Measurements from ENCODE around the gene TRIM56.
"Not testable (repeated sequence)": the region's sequence is repeated elsewhere in the genome, so short reads cannot be mapped to it uniquely, and the experiment has no call there.

TRIM56 gene

DNA sequence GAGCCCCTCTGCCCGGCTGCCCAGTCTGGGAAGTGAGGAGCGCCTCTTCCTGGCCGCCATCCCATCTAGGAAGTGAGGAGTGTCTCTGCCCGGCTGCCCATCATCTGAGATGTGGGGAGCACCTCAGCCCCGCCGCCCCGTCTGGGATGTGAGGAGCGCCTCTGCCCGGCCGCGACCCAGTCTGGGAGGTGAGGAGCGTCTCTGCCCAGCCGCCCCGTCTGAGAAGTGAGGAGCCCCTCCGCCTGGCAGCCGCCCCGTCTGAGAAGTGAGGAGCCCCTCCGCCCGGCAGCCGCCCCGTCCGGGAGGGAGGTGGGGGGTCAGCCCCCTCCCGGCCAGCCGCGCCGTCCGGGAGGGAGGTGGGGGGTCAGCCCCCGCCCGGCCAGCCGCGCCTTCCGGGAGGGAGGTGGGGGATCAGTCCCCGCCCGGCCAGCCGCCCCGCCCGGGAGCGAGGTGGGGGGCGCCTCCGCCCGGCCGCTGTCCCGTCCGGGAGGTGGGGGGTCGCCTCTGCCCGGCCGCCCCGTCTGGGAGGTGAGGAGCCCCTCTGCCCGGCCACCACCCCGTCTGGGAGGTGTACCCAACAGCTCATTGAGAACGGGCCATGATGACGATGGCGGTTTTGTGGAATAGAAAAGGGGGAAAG lies 7.1 kb downstream of the TRIM56 start:
- peaks cover 27% of the 10 kb centered on the region for H3K36me3 ChIP-seq (ENCODE audit: control insufficient read depth, insufficient read depth, low read length, severe bottlenecking)
- not testable (repeated sequence) for H3K27me3 ChIP-seq (replicated peaks; ENCODE audit: control insufficient read depth, insufficient read depth, low read length); DNase-seq (ENCODE audit: low read depth); H3K4me3 ChIP-seq (ENCODE audit: low read length); H3K9ac ChIP-seq (ENCODE audit: low read length); H3K9me3 ChIP-seq (ENCODE audit: control insufficient read depth, low read length)
- H3K4me1 ChIP-seq (ENCODE audit: control insufficient read depth, insufficient read depth, low read length): peaks cover 32% of the 10 kb centered on the region

DNA sequence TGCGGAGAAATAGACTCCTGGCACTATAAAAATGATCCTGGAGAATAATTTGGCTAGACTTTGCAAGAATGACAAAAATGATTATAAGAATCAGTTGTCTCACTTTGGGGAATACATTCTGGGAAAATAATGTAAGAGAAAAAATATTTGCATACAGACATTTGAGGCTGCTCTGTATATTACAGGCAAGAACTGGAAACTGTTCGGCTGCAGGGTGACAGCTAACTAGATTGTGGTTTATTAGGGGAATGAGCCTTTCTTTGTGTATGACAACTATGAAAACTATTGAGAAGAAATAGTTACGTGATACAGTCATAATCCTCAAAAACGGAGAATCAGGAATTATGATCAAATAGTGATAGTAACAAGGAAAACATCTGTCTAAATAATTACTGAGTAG lies 8.6 kb downstream of the TRIM56 start:
- H3K36me3 ChIP-seq (ENCODE audit: control insufficient read depth, insufficient read depth, low read length, severe bottlenecking): peaks cover 16% of the 10 kb centered on the region
- H3K4me3 ChIP-seq (ENCODE audit: low read length): no peak overlapping the region
- peak; percentile 76 for DNase-seq (ENCODE audit: low read depth)
- H3K9ac ChIP-seq (ENCODE audit: low read length): peak overlapping the region; percentile 86
- peaks cover 35% of the 10 kb centered on the region for H3K4me1 ChIP-seq (ENCODE audit: control insufficient read depth, insufficient read depth, low read length)
- H3K27me3 ChIP-seq (replicated peaks; ENCODE audit: control insufficient read depth, insufficient read depth, low read length): no peaks in the 10 kb centered on the region
- no peaks in the 10 kb centered on the region for H3K9me3 ChIP-seq (ENCODE audit: control insufficient read depth, low read length)

DNA sequence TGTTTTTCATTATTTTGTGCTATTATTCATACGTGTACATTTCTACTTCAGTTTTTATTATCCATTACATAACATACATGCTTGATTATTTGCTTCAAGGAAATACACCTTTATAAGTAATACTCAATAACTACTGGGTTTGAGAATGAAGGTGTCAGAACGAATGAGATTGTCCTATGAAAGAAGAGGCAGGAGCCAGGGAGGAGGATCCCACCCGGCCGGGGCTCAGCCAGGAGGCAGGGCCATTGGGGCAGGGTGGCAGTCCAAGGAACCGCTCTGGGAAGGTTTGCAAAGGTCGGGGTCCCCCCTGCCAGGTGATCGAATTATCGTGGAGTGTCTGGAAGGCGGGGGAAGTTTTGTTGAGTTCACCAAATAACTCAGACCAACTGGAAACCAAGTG lies 9.1 kb downstream of the TRIM56 start:
- Histone ChIP-seq H3K4me1 (ENCODE audit: control insufficient read depth, insufficient read depth, low read length) (peaks cover 36% of the 10 kb centered on the region), H3K27me3 (replicated peaks; ENCODE audit: control insufficient read depth, insufficient read depth, low read length) (no peaks in the 10 kb centered on the region), H3K9me3 (ENCODE audit: control insufficient read depth, low read length) (no peaks in the 10 kb centered on the region), H3K4me3 (ENCODE audit: low read length) (peak overlapping the region; percentile 40), H3K9ac (ENCODE audit: low read length) (peak overlapping the region; percentile 86), H3K36me3 (ENCODE audit: control insufficient read depth, insufficient read depth, low read length, severe bottlenecking) (peaks cover 11% of the 10 kb centered on the region)
- DNase-seq (ENCODE audit: low read depth): no peak

DNA sequence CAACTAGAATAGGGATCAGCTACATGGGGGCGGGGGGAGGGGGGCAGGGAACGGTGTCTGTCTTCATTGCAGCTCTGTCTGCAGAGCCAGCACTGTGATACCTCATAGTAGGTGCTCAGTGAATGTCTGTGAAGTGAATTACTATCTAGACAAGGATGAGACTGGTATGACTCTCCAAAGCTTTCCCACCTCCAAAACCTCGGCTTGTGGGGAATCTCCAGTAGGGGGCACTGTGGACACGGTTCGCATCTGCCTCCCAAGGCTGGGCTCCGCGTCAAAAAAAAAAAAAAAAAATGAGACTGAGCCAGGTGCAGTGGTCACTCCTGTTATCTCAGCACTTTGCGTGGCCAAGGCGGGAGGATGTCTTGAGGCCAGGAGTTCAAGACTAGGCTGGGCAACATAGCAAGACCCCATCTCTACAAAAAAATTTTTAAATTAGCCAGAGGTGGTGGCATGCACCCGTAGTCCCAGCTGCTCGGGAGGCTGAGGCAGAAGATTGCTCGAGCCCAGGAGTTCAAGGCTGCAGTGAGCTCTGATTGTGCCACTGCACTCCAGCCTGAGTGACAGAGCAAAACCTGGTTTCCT lies 9.6 kb downstream of the TRIM56 start:
- DNase-seq (ENCODE audit: low read depth): peak; percentile 78

DNA sequence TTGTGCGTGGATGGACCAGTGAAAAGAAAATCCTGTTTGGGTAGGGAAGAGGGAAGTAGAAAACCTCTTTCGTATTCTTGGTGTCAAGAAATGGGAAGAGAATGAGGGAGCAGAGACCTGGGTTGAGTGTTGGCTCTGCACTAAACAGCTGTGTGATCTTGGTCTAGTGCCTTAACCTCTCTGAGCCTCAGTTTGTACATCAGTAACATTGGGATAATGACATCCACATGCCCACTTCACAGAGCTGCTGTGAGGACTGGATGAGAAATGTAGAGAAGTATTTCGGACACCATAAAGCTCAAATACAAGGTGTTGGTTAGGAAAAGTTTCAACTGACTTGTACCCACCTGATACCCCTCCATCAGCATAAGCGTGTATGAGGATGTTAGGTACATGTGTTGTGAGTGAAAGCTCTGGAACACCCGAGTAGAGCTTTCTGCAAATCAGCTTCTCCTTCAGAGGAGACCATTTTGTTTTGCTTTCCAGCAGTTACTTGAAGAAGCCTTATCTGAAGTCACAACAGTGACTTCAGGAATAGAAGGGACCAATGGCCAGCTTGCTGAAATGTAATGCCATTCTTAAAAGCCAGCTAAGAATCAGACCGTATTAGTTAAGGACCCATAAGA lies 11.2 kb downstream of the TRIM56 start:
- Histone ChIP-seq H3K9ac (ENCODE audit: low read length) (peak overlapping the region; percentile 86), H3K27me3 (replicated peaks; ENCODE audit: control insufficient read depth, insufficient read depth, low read length) (no peaks in the 10 kb centered on the region), H3K4me1 (ENCODE audit: control insufficient read depth, insufficient read depth, low read length) (peaks cover 51% of the 10 kb centered on the region), H3K4me3 (ENCODE audit: low read length) (no peak overlapping the region), H3K36me3 (ENCODE audit: control insufficient read depth, insufficient read depth, low read length, severe bottlenecking) (no peaks in the 10 kb centered on the region), H3K9me3 (ENCODE audit: control insufficient read depth, low read length) (no peaks in the 10 kb centered on the region)
- DNase-seq (ENCODE audit: low read depth): no peak

More for the DNA sequence above, 9.6 kb downstream of the TRIM56 start:
- Histone ChIP-seq H3K4me3 (ENCODE audit: low read length) (no peak overlapping the region), H3K9ac (ENCODE audit: low read length) (peak overlapping the region; percentile 86), H3K36me3 (ENCODE audit: control insufficient read depth, insufficient read depth, low read length, severe bottlenecking) (peaks cover 6% of the 10 kb centered on the region), H3K4me1 (ENCODE audit: control insufficient read depth, insufficient read depth, low read length) (peaks cover 38% of the 10 kb centered on the region), H3K27me3 (replicated peaks; ENCODE audit: control insufficient read depth, insufficient read depth, low read length) (no peaks in the 10 kb centered on the region), H3K9me3 (ENCODE audit: control insufficient read depth, low read length) (no peaks in the 10 kb centered on the region)

DNA sequence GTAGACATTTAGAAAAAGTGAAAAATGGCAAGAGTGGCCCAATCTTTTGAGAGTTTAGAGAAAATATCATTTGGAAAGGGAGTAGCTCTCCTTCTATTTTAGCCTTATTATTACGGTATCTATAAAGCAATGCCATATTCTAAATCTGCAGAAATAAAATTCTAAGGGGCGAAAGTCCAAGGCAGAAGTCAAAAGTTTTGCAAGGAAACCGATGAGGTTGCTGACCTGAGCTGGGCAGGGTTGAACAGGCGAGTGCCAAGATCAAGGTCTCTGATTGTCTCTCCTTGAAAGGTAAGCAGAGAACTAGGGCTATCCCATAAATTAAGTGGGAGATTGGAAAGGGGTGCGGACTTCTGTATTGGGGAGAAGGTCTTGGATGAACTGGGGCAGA lies 11.7 kb downstream of the TRIM56 start:
- Histone ChIP-seq H3K4me3 (ENCODE audit: low read length) (no peak overlapping the region), H3K27me3 (replicated peaks; ENCODE audit: control insufficient read depth, insufficient read depth, low read length) (no peaks in the 10 kb centered on the region), H3K9me3 (ENCODE audit: control insufficient read depth, low read length) (no peaks in the 10 kb centered on the region), H3K4me1 (ENCODE audit: control insufficient read depth, insufficient read depth, low read length) (peaks cover 56% of the 10 kb centered on the region), H3K9ac (ENCODE audit: low read length) (no peak overlapping the region), H3K36me3 (ENCODE audit: control insufficient read depth, insufficient read depth, low read length, severe bottlenecking) (no peaks in the 10 kb centered on the region)
- no peak for DNase-seq (ENCODE audit: low read depth)

DNA sequence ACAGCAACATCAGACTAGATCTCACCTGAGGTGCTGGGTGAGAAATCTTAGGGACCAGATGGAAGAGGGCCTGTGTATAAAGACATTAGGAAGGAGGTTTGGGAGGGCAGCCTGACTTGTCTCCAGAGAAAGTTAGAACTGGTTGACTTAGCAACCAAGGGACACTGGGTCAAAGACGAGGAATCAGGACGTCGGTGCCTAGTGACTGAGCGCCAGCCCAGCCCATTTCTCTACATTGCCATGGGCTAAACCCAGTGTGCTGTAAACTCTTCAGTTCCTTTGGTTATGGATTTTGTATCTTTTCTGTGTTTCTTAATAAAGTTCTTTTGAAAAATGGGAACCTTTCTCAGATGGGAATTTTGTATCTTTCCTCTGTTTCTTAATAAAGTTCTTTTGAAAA lies 12.3 kb downstream of the TRIM56 start:
- no peak for DNase-seq (ENCODE audit: low read depth)
- Histone ChIP-seq H3K36me3 (ENCODE audit: control insufficient read depth, insufficient read depth, low read length, severe bottlenecking) (no peaks in the 10 kb centered on the region), H3K9ac (ENCODE audit: low read length) (no peak overlapping the region), H3K27me3 (replicated peaks; ENCODE audit: control insufficient read depth, insufficient read depth, low read length) (no peaks in the 10 kb centered on the region), H3K4me3 (ENCODE audit: low read length) (no peak overlapping the region), H3K9me3 (ENCODE audit: control insufficient read depth, low read length) (no peaks in the 10 kb centered on the region), H3K4me1 (ENCODE audit: control insufficient read depth, insufficient read depth, low read length) (peaks cover 57% of the 10 kb centered on the region)

DNA sequence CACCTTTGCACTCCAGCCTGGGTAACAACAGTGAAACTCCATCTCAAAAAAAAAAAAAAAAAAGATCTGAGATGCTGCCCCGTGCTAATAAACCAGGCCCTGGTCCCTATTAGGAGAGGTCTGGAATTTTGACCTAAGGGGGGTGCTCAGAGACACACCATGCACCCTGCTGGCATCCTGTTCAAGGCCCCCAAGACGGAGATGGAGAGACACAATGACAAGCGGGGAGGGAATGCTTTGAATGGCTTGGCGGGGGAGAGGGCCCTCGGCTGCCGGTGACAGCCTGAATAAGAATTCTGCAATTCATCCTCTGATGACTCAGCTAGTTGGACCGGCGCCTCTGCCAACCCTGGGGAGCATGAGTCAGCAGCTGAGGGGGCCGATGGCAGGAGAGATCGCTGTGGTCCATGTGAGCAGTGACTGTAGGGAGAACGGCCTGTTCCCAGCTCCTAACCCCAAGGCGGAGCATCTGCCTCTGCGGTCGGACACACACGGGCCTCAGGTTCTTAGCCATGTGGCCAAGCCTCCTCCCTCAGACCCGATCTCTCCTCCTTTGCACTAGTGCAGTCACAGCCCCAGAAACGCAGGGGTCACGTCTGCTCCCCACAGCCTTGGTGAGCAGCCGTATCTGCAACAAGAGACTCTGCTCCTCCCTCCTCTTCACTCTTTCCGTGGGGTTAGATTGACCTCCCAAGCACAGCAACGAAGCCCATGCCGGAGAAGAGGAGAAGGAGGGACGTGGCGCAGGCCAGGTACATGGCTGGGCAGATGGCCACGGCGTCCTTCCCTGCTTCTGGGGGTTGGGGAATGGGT lies 14.9 kb downstream of the TRIM56 start:
- peaks cover 51% of the 10 kb centered on the region for H3K4me1 ChIP-seq (ENCODE audit: control insufficient read depth, insufficient read depth, low read length)
- no peaks in the 10 kb centered on the region for H3K9me3 ChIP-seq (ENCODE audit: control insufficient read depth, low read length)
- peak; percentile 99 for DNase-seq (ENCODE audit: low read depth)
- H3K27me3 ChIP-seq (replicated peaks; ENCODE audit: control insufficient read depth, insufficient read depth, low read length): no peaks in the 10 kb centered on the region
- peak overlapping the region; percentile 55 for H3K4me3 ChIP-seq (ENCODE audit: low read length)
- peak overlapping the region; percentile 87 for H3K9ac ChIP-seq (ENCODE audit: low read length)
- H3K36me3 ChIP-seq (ENCODE audit: control insufficient read depth, insufficient read depth, low read length, severe bottlenecking): no peaks in the 10 kb centered on the region

DNA sequence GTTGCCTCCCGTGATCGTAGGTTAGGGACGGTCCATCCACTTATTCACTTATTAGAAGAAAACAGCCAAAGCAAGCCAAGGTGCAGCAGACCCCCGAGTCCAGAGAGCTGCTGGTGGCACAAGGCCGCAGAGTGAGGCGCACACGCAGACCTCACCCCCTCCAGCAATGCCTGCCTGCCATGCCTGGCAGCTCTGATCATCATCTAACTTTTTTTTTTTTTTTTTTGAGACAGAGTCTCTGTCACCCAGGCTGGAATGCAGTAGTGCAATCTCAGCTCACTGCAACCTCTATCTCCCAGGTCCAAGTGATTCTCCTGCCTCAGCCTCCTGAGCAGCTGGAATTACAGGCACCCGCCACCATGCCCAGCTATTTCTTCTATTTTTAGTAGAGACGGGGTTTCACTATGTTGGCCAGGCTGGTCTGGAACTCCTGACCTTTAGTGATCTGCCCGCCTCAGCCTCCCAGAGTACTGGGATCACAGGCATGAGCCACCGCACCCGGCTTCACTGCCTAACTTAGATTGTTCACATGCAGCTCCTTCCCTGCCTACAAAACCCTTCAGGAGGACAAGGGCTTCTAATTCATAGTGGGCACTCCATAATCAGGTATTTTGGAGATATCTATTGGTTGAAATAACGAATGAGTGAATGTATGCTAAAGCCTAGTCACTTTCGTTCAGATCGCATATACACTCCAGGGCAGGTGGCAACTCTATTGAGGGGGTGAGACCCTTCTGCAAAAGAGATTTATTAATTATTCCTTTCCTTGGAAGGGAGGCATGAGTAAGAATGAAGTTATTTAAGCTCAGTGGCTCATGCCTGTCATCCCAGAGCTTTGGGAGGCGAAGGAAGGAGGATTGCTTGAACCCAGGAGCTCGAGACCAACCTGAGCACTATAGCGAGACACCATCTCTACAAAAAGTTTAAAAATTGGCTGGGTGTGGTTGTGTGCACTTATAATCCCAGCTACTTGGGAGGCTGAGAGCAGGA lies 15.9 kb downstream of the TRIM56 start:
- H3K4me1 ChIP-seq (ENCODE audit: control insufficient read depth, insufficient read depth, low read length): peaks cover 45% of the 10 kb centered on the region
- H3K9me3 ChIP-seq (ENCODE audit: control insufficient read depth, low read length): no peaks in the 10 kb centered on the region
- no peaks in the 10 kb centered on the region for H3K36me3 ChIP-seq (ENCODE audit: control insufficient read depth, insufficient read depth, low read length, severe bottlenecking)
- no peak for DNase-seq (ENCODE audit: low read depth)
- H3K4me3 ChIP-seq (ENCODE audit: low read length): peak overlapping the region; percentile 55
- H3K9ac ChIP-seq (ENCODE audit: low read length): peak overlapping the region; percentile 87
- no peaks in the 10 kb centered on the region for H3K27me3 ChIP-seq (replicated peaks; ENCODE audit: control insufficient read depth, insufficient read depth, low read length)

DNA sequence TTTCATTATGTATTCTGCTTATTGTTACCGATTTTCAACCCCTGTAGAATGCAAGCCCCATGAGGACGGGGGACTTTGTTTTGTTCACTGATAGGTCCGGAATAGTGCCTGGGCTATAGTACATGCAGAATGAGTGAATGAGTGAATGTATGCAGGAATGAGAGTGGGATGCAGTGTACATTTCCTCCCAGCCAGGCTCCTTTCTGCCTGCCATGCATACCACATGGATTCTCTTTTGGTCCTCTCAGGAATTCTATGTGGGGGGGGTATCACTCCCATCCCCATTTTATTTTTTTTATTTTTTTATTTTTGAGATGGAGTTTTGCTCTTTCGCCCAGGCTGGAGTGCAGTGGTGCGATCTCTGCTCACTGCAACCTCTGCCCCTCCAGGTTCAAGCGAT lies 16.7 kb downstream of the TRIM56 start:
- Histone ChIP-seq H3K36me3 (ENCODE audit: control insufficient read depth, insufficient read depth, low read length, severe bottlenecking) (no peaks in the 10 kb centered on the region), H3K9me3 (ENCODE audit: control insufficient read depth, low read length) (no peaks in the 10 kb centered on the region), H3K9ac (ENCODE audit: low read length) (peak overlapping the region; percentile 87), H3K4me3 (ENCODE audit: low read length) (peak overlapping the region; percentile 55), H3K27me3 (replicated peaks; ENCODE audit: control insufficient read depth, insufficient read depth, low read length) (no peaks in the 10 kb centered on the region), H3K4me1 (ENCODE audit: control insufficient read depth, insufficient read depth, low read length) (peaks cover 49% of the 10 kb centered on the region)
- DNase-seq (ENCODE audit: low read depth): no peak

All from adipocyte (in vitro differentiated cells).